ENCODE results near the gene MDC1.
"Not testable (repeated sequence)": the region's sequence is repeated elsewhere in the genome, so short reads cannot be mapped to it uniquely, and the experiment has no call there.

MDC1 gene, protein sequence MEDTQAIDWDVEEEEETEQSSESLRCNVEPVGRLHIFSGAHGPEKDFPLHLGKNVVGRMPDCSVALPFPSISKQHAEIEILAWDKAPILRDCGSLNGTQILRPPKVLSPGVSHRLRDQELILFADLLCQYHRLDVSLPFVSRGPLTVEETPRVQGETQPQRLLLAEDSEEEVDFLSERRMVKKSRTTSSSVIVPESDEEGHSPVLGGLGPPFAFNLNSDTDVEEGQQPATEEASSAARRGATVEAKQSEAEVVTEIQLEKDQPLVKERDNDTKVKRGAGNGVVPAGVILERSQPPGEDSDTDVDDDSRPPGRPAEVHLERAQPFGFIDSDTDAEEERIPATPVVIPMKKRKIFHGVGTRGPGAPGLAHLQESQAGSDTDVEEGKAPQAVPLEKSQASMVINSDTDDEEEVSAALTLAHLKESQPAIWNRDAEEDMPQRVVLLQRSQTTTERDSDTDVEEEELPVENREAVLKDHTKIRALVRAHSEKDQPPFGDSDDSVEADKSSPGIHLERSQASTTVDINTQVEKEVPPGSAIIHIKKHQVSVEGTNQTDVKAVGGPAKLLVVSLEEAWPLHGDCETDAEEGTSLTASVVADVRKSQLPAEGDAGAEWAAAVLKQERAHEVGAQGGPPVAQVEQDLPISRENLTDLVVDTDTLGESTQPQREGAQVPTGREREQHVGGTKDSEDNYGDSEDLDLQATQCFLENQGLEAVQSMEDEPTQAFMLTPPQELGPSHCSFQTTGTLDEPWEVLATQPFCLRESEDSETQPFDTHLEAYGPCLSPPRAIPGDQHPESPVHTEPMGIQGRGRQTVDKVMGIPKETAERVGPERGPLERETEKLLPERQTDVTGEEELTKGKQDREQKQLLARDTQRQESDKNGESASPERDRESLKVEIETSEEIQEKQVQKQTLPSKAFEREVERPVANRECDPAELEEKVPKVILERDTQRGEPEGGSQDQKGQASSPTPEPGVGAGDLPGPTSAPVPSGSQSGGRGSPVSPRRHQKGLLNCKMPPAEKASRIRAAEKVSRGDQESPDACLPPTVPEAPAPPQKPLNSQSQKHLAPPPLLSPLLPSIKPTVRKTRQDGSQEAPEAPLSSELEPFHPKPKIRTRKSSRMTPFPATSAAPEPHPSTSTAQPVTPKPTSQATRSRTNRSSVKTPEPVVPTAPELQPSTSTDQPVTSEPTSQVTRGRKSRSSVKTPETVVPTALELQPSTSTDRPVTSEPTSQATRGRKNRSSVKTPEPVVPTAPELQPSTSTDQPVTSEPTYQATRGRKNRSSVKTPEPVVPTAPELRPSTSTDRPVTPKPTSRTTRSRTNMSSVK (N-terminal part only)

DNA sequence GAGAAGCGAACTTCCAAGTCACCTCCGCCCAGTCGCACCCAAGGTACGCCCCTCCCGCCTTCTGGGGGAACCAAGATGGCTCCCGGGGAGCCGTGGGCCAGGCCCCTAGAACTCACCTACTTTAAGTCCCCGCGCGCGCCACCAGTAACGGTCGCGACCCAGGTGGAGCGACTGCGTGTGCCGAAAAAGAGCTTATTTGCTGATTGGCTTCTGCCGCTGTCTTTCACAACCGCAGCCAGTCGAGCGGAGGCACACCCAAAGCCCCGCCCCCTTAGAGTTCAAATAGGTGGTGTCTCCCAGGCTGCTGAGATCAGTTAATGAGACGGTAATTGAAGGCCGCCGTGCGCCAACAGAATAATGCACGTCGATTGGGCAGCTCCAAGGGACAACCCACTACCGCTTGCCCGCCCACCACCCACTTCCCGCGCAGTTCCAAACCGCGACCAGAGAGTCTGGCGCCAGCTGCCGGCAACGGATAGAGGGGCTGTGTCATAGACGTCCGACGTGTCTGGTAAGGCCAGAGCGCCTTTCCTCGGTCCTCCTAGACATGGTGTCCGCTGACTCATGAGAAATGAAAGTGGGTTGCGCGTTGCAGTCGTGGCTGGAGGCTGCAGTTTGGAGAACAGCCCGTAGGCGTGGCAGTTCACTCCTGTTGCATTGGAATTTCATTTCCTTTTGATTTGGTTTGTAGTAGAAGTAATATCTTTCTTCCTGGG lies at the start of gene MDC1:
Gene MDC1, minus strand, starts transcription at position 153 of the 716 bp plus-strand sequence. CDS start 2,106 bp downstream, outside the sequence.
- peak; percentile 79 to 100 (median 99) for DNase-seq

- DNase-seq, result no peak
Measured at GRCh38 chr6:30766461-30767157, 49.5 kb upstream of the MDC1 start.

GRCh38 chr6:30765495-30765894 lies 48.4 kb upstream of the MDC1 start:
- not testable (repeated sequence) for DNase-seq

DNA sequence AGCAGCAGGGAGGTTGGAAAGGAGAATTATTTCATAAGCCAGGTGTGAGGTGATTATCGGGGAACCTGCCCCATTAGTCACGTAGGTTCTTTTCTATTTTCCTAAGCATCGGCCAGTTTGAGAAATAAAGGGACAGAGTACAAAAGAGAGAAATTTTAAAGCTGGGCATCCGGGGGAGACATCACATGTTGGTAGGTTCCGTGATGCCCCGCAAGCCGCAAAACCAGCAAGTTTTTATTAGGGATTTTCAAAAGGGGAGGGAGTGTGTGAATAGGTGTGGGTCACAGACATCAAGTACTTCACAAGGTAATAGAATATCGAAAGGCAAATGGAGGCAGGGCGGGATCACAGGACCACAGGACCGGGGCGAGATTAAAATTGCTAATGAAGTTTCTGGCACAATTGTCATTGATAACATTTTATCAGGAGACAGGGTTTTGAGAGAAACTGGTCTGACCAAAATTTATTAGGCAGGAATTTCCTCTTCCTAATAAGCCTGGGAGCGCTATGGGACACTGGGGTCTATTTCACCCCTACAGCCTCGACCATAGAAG lies 47.5 kb upstream of the MDC1 start:
- DNase-seq, result not testable (repeated sequence)

GRCh38 chr6:30763618-30764489 lies 46.8 kb upstream of the MDC1 start:
- DNase-seq, result no peak

GRCh38 chr6:30763155-30763617 lies 46.1 kb upstream of the MDC1 start:
- DNase-seq, result no peak

- no peak for DNase-seq
Measured at GRCh38 chr6:30761791-30762429, 44.8 kb upstream of the MDC1 start.

DNA sequence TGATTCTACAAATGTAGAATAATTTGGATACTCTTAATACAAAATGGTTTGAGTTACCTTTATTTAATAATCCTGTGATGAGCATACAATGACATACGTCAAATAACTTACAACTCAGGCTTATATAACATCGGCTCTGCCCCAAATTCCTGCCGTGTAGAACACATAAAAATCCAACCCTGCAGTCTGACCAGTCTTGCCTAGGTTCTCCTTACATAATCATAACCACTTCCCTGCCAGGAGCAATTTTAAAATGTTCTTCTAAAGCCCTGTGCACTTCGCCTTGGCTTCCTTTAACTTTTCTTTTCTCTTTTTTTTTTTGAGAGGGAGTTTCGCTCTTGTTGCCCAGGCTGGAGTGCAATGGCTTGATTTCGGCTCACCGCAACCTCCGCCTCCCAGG lies 43.5 kb upstream of the MDC1 start:
- no peak for DNase-seq

DNA sequence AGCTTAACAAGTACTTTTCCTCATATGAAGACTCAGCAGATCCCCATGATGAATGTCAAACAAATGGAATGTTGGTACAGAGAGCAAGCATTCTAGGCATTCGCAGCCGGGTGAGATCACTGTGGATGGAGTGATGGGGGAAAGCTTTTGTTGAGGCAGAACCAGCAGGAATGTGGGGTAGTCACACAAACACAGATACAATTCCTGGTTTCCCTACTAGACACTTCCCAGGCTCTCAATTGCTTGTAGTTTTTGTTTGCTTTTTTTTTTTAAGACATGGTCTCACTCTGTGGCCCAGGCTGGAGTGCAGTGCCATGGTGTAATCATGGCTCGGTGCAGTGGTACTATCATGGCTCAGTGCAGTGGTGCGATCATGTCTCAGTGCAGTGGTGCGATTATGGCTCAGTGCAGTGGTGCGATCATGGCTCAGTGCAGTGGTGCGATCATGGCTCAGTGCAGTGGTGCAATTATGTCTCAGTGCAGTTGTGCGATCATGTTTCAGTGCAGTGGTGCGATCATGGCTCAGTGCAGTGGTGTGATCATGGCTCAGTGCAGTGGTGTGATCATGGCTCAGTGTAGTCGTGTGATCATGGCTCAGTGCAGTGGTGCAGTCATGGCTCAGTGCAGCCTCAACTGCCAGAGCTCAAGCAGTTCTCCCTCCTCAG lies 42.6 kb upstream of the MDC1 start:
- no peak for DNase-seq

- no peak for DNase-seq
Measured at GRCh38 chr6:30757261-30757904, 40.3 kb upstream of the MDC1 start.

- DNase-seq, result not testable (repeated sequence)
Measured at GRCh38 chr6:30756405-30757003, 39.4 kb upstream of the MDC1 start.

GRCh38 chr6:30754631-30755030 lies 37.5 kb upstream of the MDC1 start:
- DNase-seq, result no peak

GRCh38 chr6:30752157-30752927 lies 35.3 kb upstream of the MDC1 start:
- peak in 27 of 56 donors; percentile 1 to 69 (median 24) for DNase-seq

DNA sequence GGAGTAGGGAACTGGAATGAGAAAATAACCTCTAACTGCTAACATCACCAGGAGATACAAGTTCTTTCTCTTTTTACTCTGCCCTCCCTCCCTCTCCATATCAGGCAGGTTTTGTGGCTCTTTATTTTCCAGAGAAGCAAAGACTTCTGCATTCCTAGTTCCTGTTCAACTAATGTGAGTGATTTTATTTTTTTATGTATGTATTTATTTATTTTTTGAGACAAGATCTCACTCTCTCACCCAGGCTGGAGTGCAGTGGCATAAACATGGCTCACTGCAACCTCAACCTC lies 33.2 kb upstream of the MDC1 start:
- DNase-seq, result no peak

DNA sequence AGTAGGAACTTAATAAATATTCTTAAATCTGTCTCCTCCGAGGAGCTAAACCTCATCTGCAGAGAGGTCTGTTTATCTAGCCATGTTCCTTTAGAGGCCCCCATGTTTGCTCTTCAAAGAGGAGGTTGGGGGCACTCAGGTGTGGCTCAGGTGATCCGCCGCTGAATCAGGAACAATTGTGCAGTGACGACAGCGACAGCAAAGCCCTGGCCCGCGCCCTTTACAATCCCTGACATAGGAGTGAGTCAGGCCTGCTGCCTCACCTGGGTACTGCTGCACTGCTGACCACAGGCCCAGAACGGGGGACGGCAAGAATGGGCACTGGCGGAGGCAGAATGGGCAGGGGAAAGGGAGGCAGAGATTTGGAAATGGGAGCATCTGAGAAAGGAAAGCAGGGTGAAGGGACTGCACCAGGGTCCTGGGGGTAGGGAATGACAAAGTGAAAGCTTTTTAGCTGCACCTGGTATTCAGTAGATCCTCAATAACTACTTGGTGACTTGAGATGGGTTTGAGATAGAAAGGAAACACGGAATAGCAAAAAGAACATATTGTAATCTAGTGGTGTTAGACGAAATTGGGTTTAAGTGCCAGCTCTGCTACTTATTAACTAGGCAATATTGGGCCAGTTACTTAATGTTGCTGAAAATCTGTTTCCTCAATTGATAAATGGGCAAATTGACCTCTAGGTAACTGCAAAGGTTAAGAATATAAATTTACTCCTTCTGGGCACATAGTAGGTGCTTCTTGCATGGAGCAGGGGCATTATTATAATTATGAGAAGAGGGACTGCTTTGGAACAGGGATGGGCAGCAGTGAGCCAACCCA lies 32.7 kb upstream of the MDC1 start:
- DNase-seq, result no peak

Data from nucleus accumbens (tissue), 56 donors.